Thyroid gland (tissue), 4 donors: Measurements from ENCODE around the gene TMC6.

Experiments used
- POLR2A ChIP-seq, 2 donors: fragments of 450-650 bp; IDR thresholded peaks; one replicate each; pipeline ENCODE4 v1.6.1; 2017; ENCODE audit warnings: antibody characterized with exemption in 2 of 2, mild to moderate bottlenecking in 2 of 2, moderate library complexity in 1 of 2
- TF ChIP-seq, protein P1 (sequence below), 6 experiments: fragments of 200-600 bp in 3 of 6; fragments of 450-650 bp in 3 of 6; sonication (generic) in 3 of 6; IDR thresholded peaks; one replicate each; pipeline ENCODE4 v1.5.1; 2016 to 2019; ENCODE audit warnings: antibody characterized with exemption in 6 of 6, mild to moderate bottlenecking in 2 of 6, inconsistent platforms in 1 of 6, moderate library complexity in 1 of 6

- TF ChIP-seq, protein P1, sequence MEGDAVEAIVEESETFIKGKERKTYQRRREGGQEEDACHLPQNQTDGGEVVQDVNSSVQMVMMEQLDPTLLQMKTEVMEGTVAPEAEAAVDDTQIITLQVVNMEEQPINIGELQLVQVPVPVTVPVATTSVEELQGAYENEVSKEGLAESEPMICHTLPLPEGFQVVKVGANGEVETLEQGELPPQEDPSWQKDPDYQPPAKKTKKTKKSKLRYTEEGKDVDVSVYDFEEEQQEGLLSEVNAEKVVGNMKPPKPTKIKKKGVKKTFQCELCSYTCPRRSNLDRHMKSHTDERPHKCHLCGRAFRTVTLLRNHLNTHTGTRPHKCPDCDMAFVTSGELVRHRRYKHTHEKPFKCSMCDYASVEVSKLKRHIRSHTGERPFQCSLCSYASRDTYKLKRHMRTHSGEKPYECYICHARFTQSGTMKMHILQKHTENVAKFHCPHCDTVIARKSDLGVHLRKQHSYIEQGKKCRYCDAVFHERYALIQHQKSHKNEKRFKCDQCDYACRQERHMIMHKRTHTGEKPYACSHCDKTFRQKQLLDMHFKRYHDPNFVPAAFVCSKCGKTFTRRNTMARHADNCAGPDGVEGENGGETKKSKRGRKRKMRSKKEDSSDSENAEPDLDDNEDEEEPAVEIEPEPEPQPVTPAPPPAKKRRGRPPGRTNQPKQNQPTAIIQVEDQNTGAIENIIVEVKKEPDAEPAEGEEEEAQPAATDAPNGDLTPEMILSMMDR (IDR thresholded peaks at IDR 0.05): no peak
- TF ChIP-seq POLR2A (IDR thresholded peaks at IDR 0.05): no peak
Measured at GRCh38 chr17:78095035-78095434, 33.5 kb downstream of the TMC6 start.
